H1 (cell line): ENCODE results near the gene NODAL. TPM values are rescaled to one million over a fixed set of nuclear protein-coding genes. Genes with fewer than 3 reads are reported as not detected.

Source experiments
- JUND ChIP-seq: IDR thresholded peaks from 2 replicates; pipeline ENCODE4 v1.6.1; 2011; ENCODE audit warnings: mild to moderate bottlenecking, improper control_type of control experiment, low read length
- MAFK ChIP-seq: IDR thresholded peaks from 2 replicates; pipeline ENCODE4 v1.6.1; 2012; ENCODE audit warnings: low read depth, mild to moderate bottlenecking, improper control_type of control experiment, low read length
- YY1 ChIP-seq: IDR thresholded peaks from 2 replicates; pipeline ENCODE4 v1.6.1; 2011; ENCODE audit warnings: low read depth, mild to moderate bottlenecking, low read length
- polyA plus RNA-seq, 7 experiments: library from polyadenylated mRNA; depleted of rRNA in 3 of 7; stranded (reverse) in 5 of 7; unstranded in 2 of 7; fragments of >200 nt in 5 of 7; fragments of 200-250 nt in 2 of 7; gene quantifications; 1 replicate in 5 of 7; 2 replicates in 1 of 7; 4 replicates in 1 of 7; pipeline versions ENCODE4 v1.2.1 to v1.2.3, GENCODE V29; 2011 to 2013; ENCODE audit warnings: missing spikeins in 2 of 7, mixed read lengths in 2 of 7
- total RNA-seq: library from RNA; stranded (reverse); fragmentation: NEBNext Ultra II Directional; extraction: Animal tissue kit (Norgen Biotek cat#: 25700); gene quantifications from 2 replicates; pipeline ENCODE4 v1.2.1, GENCODE V29; 2021
- TF ChIP-seq, protein P1 (sequence below): fragments of 300-600 bp; sonication (generic); IDR thresholded peaks from 2 replicates; pipeline ENCODE4 v1.7.1; 2012; ENCODE audit warnings: low read length, moderate library complexity, mild to moderate bottlenecking, inconsistent platforms; ENCODE audit not compliant: insufficient replicate concordance
- TF ChIP-seq, protein P2 (sequence below): IDR thresholded peaks from 2 replicates; pipeline ENCODE4 v1.6.1; 2011; ENCODE audit warnings: low read length, improper control_type of control experiment
- TF ChIP-seq, protein P3 (sequence below), 3 experiments: IDR thresholded peaks; 1 replicate in 2 of 3; 2 replicates in 1 of 3; pipeline versions ENCODE4 v1.5.1 to v1.6.1; 2011; ENCODE audit warnings: low read length in 3 of 3, mild to moderate bottlenecking in 3 of 3, inconsistent platforms in 2 of 3, low read depth in 1 of 3, moderate library complexity in 1 of 3; ENCODE audit not compliant: insufficient read depth in 1 of 3; ENCODE audit errors: control extremely low read depth in 1 of 3

The NODAL gene
- total and polyA plus RNA-seq, 2 of the 8 experiments (the other 6 are each of a cell fraction or from before 2014, with no cell fraction given), result 2.0 to 7.3 TPM

DNA sequence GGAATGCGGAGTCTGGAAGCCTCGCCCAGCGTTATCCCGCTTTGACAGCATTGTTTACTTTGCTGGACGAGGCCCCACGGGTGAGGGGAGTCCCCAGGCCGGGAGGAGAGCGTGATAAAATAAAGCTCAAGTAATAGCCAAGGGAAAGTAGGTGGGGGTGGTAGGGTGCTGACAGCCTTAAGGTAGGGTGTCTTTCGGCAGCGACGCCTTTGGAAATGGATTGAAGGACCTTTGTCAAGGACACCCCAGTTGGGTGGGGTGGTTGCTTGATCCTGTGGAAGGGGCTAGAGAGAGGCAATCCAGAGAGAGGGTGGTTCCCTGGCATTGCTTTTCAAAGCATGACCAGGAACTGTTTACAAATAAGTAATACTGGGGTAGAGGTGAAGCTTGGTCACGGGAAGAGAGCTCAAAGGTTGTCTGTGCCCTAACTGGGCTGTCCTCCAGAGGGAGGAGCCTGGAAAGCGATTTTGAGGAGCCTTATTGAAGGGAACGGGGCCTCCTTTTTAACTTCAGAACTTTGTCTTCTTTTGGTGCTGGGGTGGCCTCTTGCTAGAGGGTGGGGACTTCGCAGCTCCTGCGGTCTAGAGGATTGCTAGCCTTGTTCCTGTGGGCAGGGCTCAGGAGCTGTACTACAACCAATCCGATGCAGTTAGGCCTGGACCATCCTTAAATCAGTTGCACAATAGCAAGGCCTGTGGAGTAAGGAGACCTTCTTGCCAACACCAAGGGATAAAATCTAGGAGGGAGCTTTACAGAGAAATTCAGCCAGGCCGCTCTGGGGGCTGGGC, 36.2 kb downstream of the NODAL start (continued):
- TF ChIP-seq, protein P1, sequence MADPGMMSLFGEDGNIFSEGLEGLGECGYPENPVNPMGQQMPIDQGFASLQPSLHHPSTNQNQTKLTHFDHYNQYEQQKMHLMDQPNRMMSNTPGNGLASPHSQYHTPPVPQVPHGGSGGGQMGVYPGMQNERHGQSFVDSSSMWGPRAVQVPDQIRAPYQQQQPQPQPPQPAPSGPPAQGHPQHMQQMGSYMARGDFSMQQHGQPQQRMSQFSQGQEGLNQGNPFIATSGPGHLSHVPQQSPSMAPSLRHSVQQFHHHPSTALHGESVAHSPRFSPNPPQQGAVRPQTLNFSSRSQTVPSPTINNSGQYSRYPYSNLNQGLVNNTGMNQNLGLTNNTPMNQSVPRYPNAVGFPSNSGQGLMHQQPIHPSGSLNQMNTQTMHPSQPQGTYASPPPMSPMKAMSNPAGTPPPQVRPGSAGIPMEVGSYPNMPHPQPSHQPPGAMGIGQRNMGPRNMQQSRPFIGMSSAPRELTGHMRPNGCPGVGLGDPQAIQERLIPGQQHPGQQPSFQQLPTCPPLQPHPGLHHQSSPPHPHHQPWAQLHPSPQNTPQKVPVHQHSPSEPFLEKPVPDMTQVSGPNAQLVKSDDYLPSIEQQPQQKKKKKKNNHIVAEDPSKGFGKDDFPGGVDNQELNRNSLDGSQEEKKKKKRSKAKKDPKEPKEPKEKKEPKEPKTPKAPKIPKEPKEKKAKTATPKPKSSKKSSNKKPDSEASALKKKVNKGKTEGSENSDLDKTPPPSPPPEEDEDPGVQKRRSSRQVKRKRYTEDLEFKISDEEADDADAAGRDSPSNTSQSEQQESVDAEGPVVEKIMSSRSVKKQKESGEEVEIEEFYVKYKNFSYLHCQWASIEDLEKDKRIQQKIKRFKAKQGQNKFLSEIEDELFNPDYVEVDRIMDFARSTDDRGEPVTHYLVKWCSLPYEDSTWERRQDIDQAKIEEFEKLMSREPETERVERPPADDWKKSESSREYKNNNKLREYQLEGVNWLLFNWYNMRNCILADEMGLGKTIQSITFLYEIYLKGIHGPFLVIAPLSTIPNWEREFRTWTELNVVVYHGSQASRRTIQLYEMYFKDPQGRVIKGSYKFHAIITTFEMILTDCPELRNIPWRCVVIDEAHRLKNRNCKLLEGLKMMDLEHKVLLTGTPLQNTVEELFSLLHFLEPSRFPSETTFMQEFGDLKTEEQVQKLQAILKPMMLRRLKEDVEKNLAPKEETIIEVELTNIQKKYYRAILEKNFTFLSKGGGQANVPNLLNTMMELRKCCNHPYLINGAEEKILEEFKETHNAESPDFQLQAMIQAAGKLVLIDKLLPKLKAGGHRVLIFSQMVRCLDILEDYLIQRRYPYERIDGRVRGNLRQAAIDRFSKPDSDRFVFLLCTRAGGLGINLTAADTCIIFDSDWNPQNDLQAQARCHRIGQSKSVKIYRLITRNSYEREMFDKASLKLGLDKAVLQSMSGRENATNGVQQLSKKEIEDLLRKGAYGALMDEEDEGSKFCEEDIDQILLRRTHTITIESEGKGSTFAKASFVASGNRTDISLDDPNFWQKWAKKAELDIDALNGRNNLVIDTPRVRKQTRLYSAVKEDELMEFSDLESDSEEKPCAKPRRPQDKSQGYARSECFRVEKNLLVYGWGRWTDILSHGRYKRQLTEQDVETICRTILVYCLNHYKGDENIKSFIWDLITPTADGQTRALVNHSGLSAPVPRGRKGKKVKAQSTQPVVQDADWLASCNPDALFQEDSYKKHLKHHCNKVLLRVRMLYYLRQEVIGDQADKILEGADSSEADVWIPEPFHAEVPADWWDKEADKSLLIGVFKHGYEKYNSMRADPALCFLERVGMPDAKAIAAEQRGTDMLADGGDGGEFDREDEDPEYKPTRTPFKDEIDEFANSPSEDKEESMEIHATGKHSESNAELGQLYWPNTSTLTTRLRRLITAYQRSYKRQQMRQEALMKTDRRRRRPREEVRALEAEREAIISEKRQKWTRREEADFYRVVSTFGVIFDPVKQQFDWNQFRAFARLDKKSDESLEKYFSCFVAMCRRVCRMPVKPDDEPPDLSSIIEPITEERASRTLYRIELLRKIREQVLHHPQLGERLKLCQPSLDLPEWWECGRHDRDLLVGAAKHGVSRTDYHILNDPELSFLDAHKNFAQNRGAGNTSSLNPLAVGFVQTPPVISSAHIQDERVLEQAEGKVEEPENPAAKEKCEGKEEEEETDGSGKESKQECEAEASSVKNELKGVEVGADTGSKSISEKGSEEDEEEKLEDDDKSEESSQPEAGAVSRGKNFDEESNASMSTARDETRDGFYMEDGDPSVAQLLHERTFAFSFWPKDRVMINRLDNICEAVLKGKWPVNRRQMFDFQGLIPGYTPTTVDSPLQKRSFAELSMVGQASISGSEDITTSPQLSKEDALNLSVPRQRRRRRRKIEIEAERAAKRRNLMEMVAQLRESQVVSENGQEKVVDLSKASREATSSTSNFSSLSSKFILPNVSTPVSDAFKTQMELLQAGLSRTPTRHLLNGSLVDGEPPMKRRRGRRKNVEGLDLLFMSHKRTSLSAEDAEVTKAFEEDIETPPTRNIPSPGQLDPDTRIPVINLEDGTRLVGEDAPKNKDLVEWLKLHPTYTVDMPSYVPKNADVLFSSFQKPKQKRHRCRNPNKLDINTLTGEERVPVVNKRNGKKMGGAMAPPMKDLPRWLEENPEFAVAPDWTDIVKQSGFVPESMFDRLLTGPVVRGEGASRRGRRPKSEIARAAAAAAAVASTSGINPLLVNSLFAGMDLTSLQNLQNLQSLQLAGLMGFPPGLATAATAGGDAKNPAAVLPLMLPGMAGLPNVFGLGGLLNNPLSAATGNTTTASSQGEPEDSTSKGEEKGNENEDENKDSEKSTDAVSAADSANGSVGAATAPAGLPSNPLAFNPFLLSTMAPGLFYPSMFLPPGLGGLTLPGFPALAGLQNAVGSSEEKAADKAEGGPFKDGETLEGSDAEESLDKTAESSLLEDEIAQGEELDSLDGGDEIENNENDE, result no peak
- TF ChIP-seq YY1, result no peak
- no peak for TF ChIP-seq MAFK
- TF ChIP-seq, protein P2, sequence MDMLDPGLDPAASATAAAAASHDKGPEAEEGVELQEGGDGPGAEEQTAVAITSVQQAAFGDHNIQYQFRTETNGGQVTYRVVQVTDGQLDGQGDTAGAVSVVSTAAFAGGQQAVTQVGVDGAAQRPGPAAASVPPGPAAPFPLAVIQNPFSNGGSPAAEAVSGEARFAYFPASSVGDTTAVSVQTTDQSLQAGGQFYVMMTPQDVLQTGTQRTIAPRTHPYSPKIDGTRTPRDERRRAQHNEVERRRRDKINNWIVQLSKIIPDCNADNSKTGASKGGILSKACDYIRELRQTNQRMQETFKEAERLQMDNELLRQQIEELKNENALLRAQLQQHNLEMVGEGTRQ, result no peak
- no peak for TF ChIP-seq JUND
- TF ChIP-seq, protein P3, sequence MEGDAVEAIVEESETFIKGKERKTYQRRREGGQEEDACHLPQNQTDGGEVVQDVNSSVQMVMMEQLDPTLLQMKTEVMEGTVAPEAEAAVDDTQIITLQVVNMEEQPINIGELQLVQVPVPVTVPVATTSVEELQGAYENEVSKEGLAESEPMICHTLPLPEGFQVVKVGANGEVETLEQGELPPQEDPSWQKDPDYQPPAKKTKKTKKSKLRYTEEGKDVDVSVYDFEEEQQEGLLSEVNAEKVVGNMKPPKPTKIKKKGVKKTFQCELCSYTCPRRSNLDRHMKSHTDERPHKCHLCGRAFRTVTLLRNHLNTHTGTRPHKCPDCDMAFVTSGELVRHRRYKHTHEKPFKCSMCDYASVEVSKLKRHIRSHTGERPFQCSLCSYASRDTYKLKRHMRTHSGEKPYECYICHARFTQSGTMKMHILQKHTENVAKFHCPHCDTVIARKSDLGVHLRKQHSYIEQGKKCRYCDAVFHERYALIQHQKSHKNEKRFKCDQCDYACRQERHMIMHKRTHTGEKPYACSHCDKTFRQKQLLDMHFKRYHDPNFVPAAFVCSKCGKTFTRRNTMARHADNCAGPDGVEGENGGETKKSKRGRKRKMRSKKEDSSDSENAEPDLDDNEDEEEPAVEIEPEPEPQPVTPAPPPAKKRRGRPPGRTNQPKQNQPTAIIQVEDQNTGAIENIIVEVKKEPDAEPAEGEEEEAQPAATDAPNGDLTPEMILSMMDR (IDR thresholded peaks at IDR 0.05; ENCODE audit: control extremely low read depth in 1 of 3, insufficient read depth in 1 of 3, low read depth in 1 of 3, low read length in 3 of 3), result no peak
